Activated CD4-positive, alpha-beta T cell treated with anti-CD3 and anti-CD28 coated beads, Interleukin-2, amount 10 ng/mL, durations not matched to agents 7 days and 5 days (primary cell): ENCODE results near the gene PLEKHG1. TPM values are rescaled to one million over a fixed set of nuclear protein-coding genes. Genes with fewer than 3 reads are reported as not detected.

Experiments
- CTCF ChIA-PET: fragments of 350-600 bp; sonication (Branson Sonifier 250); formaldehyde crosslinking; loops from one replicate; lab custom pipeline; 2021; ENCODE audit warnings: antibody characterized with exemption; lab: Charles Lee
- POLR2A ChIA-PET: fragments of 350-600 bp; sonication (Branson Sonifier 250); formaldehyde crosslinking; loops from one replicate; lab custom pipeline; 2021; ENCODE audit warnings: antibody characterized with exemption; lab: Charles Lee
- DNase-seq: peaks from one replicate; pipeline ENCODE4 v3.0.0-alpha.2; 2020
- H3K27ac Mint-ChIP-seq: one replicate; pipeline ENCODE4 v1.8.0; 2021; ENCODE audit warnings: mild to moderate bottlenecking, moderate library complexity, mixed read lengths
- H3K27me3 Mint-ChIP-seq: one replicate; pipeline ENCODE4 v1.8.0; 2021; ENCODE audit warnings: mixed read lengths
- H3K36me3 Mint-ChIP-seq: one replicate; pipeline ENCODE4 v1.8.0; 2021; ENCODE audit warnings: low read depth, mixed read lengths
- H3K4me1 Mint-ChIP-seq: one replicate; pipeline ENCODE4 v1.8.0; 2021; ENCODE audit warnings: mixed read lengths
- H3K4me3 Mint-ChIP-seq: one replicate; pipeline ENCODE4 v1.8.0; 2021; ENCODE audit warnings: mild to moderate bottlenecking, moderate library complexity, mixed read lengths
- H3K9me3 Mint-ChIP-seq: one replicate; pipeline ENCODE4 v1.8.0; 2021; ENCODE audit warnings: mixed read lengths
- total RNA-seq, 2 experiments: library from RNA; stranded (reverse); gene quantifications; one replicate each; pipeline ENCODE4 v1.2.3, GENCODE V29; 2021

The PLEKHG1 gene
- total RNA-seq, 2 experiments from 2014 or later: 2.8 to 3.6 TPM

DNA sequence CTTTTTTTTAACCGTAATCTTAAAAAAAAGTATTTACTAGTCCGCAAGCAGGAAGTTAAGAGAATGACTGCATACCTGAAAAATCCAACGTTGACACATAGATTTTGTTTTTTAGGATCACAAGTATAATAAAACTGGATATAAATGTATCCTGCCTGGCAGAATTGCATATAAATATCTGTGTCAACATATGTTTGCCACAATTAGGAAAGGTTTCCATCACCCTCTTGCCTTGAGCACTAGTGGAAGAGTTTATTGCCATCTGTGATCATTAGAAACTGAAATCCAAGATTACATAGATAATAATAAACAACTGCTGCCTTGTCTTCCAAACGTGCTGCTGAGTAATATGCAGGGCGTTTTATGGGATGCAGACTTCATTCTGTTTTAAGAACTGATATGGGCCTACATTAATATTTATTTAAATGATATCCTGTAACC, 27.9 kb downstream of the PLEKHG1 start:
- H3K27ac Mint-ChIP-seq: no peak overlapping the region
- no peak for DNase-seq
- POLR2A ChIA-PET: no interaction called here

DNA sequence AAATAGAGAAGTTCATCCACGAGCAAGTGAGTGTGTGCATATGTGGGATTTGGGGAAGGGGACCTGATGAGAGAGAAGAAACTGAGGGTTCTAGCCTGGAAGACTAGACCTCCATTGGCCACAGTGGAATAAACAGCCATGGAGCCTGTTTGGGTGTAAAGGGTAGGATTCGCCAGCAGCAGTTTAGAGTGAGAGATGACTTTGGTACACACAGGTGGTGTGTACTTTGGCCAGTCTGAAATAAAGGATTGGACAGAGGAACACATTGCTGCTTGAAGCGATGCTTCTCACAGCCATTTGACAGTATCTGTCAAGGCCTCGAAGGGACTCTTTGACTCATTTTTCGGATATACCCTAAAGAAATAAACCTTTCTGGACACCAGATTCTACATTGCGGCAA, 29.2 kb downstream of the PLEKHG1 start:
- Mint-ChIP-seq H3K27me3 (no peaks in the 10 kb centered on the region), H3K36me3 (no peaks in the 10 kb centered on the region), H3K27ac (no peak overlapping the region), H3K4me1 (peaks cover 29% of the 10 kb centered on the region), H3K4me3 (no peak overlapping the region), H3K9me3 (no peaks in the 10 kb centered on the region)
- DNase-seq: no peak
- ChIA-PET CTCF (no interaction called here), POLR2A (no interaction called here)

More for the DNA sequence above, 27.9 kb downstream of the PLEKHG1 start:
- no peaks in the 10 kb centered on the region for H3K27me3 Mint-ChIP-seq
- H3K4me1 Mint-ChIP-seq: peaks cover 29% of the 10 kb centered on the region
- CTCF ChIA-PET: no interaction called here
- no peak overlapping the region for H3K4me3 Mint-ChIP-seq
- H3K9me3 Mint-ChIP-seq: no peaks in the 10 kb centered on the region
- H3K36me3 Mint-ChIP-seq: no peaks in the 10 kb centered on the region

DNA sequence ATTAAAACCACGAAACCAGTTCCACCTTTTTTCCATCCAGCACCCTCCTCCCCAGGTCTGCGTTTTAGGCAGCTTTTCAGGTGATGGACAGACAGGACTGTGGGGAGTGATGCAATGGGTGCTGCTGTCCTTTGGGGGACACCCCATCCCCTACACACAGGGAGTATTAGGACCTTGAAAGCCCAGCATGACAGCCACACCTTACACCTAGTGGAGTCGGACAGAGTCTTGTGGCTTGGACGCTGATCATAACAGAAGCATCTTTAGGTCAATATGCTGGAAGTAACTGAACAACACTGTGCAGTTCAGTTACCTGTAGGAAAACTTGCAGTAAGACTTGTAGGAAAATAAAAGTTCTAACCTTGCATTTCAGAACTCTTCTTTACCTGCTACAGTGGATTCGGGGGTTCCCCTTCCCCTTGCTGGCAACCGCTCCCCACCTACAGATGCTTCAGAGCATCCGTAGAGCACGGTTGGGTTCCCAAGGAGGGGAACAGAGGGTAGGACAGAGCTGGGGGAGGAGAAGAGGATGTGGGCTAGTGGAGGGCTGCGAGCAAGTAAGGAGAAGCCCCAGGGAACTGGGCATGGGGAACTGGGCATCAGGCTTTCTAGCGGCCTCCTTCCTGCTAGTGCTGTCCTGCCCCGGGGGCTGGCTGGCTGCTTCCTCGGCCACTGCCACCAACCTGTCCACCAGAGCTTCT, 31.7 kb downstream of the PLEKHG1 start:
- Mint-ChIP-seq H3K36me3 (no peaks in the 10 kb centered on the region), H3K9me3 (no peaks in the 10 kb centered on the region), H3K4me3 (no peak overlapping the region), H3K27me3 (no peaks in the 10 kb centered on the region), H3K27ac (no peak overlapping the region), H3K4me1 (peaks cover 31% of the 10 kb centered on the region)
- POLR2A ChIA-PET: no interaction called here
- CTCF ChIA-PET: no interaction called here
- DNase-seq: no peak

DNA sequence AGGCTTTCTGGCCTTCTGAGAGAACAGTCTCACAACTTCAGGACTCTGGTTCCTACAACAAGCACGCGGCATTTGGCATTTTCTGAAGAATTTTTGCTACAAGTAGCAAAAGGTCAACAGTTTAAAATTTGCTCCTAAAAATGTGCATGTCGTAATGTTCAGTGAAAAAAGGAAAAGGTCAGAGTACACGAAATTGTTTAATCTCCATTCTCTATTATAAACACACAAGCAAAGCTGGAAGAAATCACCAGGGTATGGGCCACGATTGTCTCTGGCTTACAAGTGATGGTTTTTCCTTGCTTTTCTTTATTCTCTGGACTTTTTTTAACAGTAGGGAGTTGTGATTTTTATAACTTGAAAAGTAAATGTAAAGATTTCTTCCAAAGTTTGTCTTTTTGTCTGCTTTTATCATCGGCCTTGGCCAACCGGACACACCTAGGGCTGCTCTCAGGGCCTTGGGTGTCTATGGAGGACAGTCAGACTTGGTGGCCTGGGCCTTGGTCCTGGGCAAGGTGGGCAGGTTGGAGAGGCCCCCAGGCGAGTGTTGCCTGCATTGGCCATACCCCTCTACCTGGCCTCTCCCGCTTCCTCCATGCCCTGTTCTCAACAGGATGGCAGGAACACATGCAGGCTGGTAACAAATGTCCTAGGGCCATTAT, 32.4 kb downstream of the PLEKHG1 start:
- POLR2A ChIA-PET: no interaction called here
- CTCF ChIA-PET: no interaction called here
- no peaks in the 10 kb centered on the region for H3K27me3 Mint-ChIP-seq
- H3K4me1 Mint-ChIP-seq: peaks cover 31% of the 10 kb centered on the region
- H3K36me3 Mint-ChIP-seq: no peaks in the 10 kb centered on the region
- DNase-seq: no peak
- H3K4me3 Mint-ChIP-seq: no peak overlapping the region
- no peaks in the 10 kb centered on the region for H3K9me3 Mint-ChIP-seq
- H3K27ac Mint-ChIP-seq: no peak overlapping the region

DNA sequence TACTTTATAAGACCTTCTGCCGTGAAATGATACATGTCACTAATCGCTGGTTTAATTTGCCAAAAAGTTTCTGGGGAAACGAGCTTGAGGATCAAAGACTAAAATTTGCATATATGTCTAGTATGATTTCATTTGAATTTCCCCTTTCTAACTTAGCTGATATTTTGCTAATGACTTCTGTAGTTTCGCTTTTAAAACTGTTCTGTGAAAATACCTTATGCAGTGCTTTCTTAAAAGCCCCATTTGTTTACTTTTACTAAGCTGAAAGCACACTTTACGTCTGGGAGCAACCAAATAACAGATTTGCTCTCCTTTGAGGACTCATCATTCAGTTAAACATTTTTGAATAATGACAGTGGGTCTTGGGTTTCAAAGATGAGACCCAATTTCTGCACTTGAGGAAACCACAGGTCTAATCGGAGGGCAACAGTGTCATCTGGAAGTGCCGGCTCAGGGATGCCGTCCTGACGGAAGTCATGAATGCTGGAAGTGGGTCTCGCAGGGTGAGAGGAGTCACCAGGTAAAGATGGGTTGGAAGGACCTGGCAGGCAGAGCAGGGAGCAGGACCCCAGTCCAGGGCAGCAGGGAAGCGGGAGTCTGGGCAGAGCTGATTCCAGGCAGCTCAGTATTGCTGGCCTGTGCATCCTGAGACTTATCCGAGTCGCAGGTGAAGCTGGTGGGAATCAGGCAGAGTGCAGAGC, 33.2 kb downstream of the PLEKHG1 start:
- H3K27me3 Mint-ChIP-seq: no peaks in the 10 kb centered on the region
- ChIA-PET CTCF (no interaction called here), POLR2A (no interaction called here)
- peak overlapping the region; percentile 61 for H3K27ac Mint-ChIP-seq
- H3K36me3 Mint-ChIP-seq: no peaks in the 10 kb centered on the region
- H3K9me3 Mint-ChIP-seq: no peaks in the 10 kb centered on the region
- peak overlapping the region; percentile 40 for H3K4me3 Mint-ChIP-seq
- DNase-seq: no peak
- peaks cover 31% of the 10 kb centered on the region for H3K4me1 Mint-ChIP-seq

DNA sequence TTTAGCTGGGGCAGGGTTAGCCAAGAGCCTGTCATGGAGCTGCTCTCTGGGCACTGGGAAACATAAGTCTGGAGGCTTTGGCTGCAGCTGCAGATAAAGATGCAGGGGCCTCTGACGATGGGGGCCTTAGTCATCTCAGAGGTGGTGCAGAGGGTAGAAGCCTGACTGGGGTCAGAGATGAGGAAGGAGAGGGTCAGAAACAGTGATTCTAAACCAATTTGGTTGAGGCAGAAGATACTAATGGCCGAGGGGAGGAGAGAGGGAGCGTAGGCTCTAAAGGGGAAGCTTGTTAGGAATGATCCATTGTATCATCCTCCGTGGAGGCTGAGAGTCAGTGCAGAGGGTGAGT, 33.8 kb downstream of the PLEKHG1 start:
- ChIA-PET CTCF (no interaction called here), POLR2A (no interaction called here)
- Mint-ChIP-seq H3K27me3 (peaks cover 2% of the 10 kb centered on the region), H3K9me3 (no peaks in the 10 kb centered on the region), H3K4me3 (no peak overlapping the region), H3K4me1 (peaks cover 31% of the 10 kb centered on the region), H3K27ac (no peak overlapping the region), H3K36me3 (no peaks in the 10 kb centered on the region)
- no peak for DNase-seq

DNA sequence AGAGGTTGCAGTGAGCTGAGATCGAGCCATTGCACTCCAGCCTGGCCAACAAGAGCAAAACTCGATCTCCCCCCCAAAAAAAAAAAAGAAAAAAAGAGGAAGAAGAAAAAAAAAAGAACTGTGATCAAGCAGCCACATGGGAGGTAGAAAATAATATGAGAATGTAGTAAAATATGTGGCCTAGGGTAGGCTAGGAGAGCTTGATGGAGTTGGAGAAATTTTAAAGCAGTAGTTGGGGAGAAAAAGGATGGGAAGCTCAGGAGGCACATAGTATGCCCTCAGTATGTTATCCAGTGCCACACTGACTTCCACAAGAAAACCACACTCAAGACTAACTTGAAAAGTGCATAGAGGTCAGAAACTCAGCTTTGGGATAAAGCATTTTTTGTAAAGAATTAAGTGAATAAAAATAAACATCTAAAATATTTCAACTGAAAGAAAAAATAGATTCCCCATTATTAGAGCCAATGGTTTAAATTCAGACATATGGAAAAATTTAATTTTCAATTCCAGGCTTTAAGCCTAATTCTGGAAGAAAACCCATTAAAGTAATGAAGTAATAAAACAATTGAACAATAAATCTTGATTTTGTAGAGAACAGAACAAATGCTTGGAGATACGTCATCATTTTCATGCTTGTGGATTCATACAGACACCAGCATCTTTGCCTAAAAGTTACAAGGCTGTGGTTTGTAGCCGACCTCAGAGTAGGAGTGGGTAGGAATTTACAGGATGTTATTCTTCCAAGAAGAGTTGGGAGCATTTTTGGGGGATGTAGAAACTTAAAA, 34.7 kb downstream of the PLEKHG1 start:
- ChIA-PET POLR2A (no interaction called here), CTCF (interaction anchor here (0.6 kb wide), 1 partner anchor 252 kb away, joined by 3 read pairs; no protein-coding TSS in a partner anchor)
- Mint-ChIP-seq H3K27ac (no peak overlapping the region), H3K27me3 (peaks cover 2% of the 10 kb centered on the region), H3K9me3 (no peaks in the 10 kb centered on the region), H3K36me3 (no peaks in the 10 kb centered on the region), H3K4me3 (no peak overlapping the region), H3K4me1 (peaks cover 31% of the 10 kb centered on the region)
- DNase-seq: no peak

DNA sequence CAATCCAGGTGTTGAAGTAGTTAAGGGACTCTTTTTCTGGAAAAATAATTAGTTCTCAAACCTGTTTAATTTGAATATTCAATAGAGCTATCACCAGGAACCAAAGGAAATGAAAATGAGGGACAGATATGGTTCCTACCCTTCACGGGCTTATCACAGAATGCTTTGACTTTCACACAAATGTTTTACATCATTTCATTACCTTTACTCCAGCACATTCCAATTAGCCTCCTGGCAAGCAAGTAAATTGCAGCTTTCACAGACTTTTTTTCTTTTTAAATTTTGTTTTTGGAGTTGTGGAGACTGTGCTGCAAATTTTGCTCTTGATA, 35.2 kb downstream of the PLEKHG1 start:
- H3K4me3 Mint-ChIP-seq: no peak overlapping the region
- DNase-seq: no peak
- ChIA-PET POLR2A (no interaction called here), CTCF (no interaction called here)
- H3K27me3 Mint-ChIP-seq: peaks cover 2% of the 10 kb centered on the region
- H3K27ac Mint-ChIP-seq: no peak overlapping the region
- no peaks in the 10 kb centered on the region for H3K36me3 Mint-ChIP-seq
- peaks cover 31% of the 10 kb centered on the region for H3K4me1 Mint-ChIP-seq
- no peaks in the 10 kb centered on the region for H3K9me3 Mint-ChIP-seq

DNA sequence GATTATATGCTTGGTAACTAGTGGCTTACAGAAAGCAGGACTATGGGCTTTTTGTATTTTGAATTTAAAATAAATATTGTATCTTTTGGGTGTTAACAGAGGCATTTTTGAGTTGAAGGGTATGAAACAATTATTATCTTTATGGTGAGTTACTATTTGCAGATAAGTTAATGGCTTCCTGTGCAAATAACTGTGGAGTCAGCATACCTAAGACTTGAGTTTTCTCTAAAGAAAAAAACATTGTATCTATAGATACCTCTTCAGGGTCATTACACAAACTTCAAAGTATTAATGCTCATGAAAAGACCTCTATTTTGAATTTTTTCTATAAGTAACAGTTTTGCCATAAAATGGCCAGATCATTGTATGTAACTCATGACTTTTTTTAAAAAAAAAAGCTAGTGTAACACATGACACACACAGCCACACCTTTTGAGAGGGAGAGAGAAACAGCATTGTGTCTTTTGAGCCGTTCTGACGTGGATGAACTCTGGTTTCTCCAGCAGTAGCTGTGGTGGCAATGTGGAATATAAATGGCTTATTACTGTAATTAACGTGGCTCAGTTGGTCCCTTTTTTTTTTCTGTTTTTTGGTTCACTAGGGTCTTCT, 36.3 kb downstream of the PLEKHG1 start:
- H3K4me1 Mint-ChIP-seq: peaks cover 31% of the 10 kb centered on the region
- H3K36me3 Mint-ChIP-seq: no peaks in the 10 kb centered on the region
- POLR2A ChIA-PET: no interaction called here
- CTCF ChIA-PET: interaction anchor here (0.6 to 0.9 kb wide), 3 partner anchors 14 to 1878 kb away, joined by 3 read pairs; no protein-coding TSS in a partner anchor
- peaks cover 2% of the 10 kb centered on the region for H3K27me3 Mint-ChIP-seq
- no peak for DNase-seq
- H3K4me3 Mint-ChIP-seq: no peak overlapping the region
- H3K9me3 Mint-ChIP-seq: no peaks in the 10 kb centered on the region
- H3K27ac Mint-ChIP-seq: no peak overlapping the region

DNA sequence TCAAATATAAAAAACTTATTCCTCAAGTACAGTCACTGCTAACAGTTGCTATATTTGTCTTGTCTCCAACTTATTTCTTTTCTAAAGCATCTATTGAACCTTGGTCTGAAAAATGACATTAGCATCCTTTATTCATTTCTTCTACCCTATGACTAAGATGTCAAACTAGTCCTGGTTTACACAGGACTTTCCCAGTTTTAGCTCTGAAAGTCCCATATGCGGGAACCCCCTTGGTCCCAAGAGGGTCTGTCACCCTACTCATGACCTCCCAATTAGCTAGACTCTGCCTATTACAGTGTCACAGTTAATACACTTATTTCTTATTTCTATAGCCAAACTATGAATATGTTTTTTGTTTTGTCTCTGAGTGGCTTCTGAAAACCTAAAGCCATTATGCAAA, 37.1 kb downstream of the PLEKHG1 start:
- peaks cover 2% of the 10 kb centered on the region for H3K27me3 Mint-ChIP-seq
- CTCF ChIA-PET: interaction anchor here (0.6 to 0.9 kb wide), 3 partner anchors 14 to 366 kb away, joined by 3 read pairs; no protein-coding TSS in a partner anchor
- no peak overlapping the region for H3K27ac Mint-ChIP-seq

DNA sequence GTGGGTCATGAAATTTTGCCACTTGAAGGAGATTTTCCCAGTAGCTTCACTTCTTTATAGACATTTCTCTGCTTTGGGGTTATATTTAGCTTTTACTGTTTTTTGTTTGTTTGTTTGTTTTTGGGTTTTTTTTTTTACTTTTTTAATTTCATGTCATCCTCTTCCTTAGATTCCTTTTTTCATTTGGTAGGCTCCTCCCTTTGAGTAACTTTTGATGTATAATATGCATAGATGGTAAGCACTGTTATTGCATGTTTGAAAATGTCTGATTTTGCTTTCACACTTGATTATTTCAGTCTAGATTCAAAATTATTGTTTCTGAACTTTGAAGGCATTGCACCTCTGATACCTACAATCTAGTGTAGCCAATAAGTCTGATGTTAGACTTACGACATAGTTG, 37.6 kb downstream of the PLEKHG1 start:
- H3K9me3 Mint-ChIP-seq: no peaks in the 10 kb centered on the region
- ChIA-PET POLR2A (no interaction called here), CTCF (interaction anchor here (0.6 kb wide), 1 partner anchor 366 kb away, joined by 3 read pairs; no protein-coding TSS in a partner anchor)
- no peak overlapping the region for H3K27ac Mint-ChIP-seq
- no peak overlapping the region for H3K4me3 Mint-ChIP-seq
- H3K27me3 Mint-ChIP-seq: peaks cover 2% of the 10 kb centered on the region
- H3K4me1 Mint-ChIP-seq: peaks cover 28% of the 10 kb centered on the region
- DNase-seq: no peak
- H3K36me3 Mint-ChIP-seq: no peaks in the 10 kb centered on the region

More for the DNA sequence above, 37.1 kb downstream of the PLEKHG1 start:
- peaks cover 29% of the 10 kb centered on the region for H3K4me1 Mint-ChIP-seq
- POLR2A ChIA-PET: no interaction called here
- H3K36me3 Mint-ChIP-seq: no peaks in the 10 kb centered on the region
- no peaks in the 10 kb centered on the region for H3K9me3 Mint-ChIP-seq
- DNase-seq: no peak
- H3K4me3 Mint-ChIP-seq: no peak overlapping the region

DNA sequence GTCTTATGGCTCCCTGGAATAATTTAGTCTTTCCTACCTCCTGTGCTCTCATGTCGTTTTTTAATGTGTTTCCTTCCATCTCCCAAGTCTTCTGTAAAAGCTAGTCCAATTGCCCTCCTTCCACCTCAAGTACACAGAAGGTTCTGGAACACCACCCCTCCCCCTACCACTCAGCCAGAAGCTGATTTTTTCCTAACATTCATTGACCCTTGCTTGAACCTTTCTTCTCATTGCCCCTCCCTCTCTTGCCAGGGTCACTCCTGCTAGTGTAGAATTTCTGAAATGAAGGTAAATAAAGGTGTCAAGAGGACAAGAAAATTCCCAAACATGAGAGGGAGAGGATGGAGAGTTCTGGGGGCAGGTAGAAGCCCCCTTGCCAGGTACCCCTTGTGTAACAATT, 38.6 kb downstream of the PLEKHG1 start:
- ChIA-PET CTCF (no interaction called here), POLR2A (no interaction called here)
- Mint-ChIP-seq H3K27me3 (peaks cover 2% of the 10 kb centered on the region), H3K4me3 (no peak overlapping the region), H3K4me1 (peaks cover 26% of the 10 kb centered on the region), H3K27ac (no peak overlapping the region), H3K9me3 (no peaks in the 10 kb centered on the region), H3K36me3 (no peaks in the 10 kb centered on the region)
- DNase-seq: no peak
